Stimulated activated CD8-positive, alpha-beta memory T cell treated with anti-CD3 and anti-CD28 coated beads, Interleukin-4, amount 100 ng/mL, for 4 hours (primary cell): ENCODE results near the gene CIRBP.
"Not testable (repeated sequence)": the region's sequence is repeated elsewhere in the genome, so short reads cannot be mapped to it uniquely, and the experiment has no call there.

Experiments used
- DNase-seq, 2 donors: peaks; one replicate each; pipeline ENCODE4 v3.0.0-alpha.2; 2020; ENCODE audit warnings: low read depth in 2 of 2, low spot score in 1 of 2

CIRBP gene

DNA sequence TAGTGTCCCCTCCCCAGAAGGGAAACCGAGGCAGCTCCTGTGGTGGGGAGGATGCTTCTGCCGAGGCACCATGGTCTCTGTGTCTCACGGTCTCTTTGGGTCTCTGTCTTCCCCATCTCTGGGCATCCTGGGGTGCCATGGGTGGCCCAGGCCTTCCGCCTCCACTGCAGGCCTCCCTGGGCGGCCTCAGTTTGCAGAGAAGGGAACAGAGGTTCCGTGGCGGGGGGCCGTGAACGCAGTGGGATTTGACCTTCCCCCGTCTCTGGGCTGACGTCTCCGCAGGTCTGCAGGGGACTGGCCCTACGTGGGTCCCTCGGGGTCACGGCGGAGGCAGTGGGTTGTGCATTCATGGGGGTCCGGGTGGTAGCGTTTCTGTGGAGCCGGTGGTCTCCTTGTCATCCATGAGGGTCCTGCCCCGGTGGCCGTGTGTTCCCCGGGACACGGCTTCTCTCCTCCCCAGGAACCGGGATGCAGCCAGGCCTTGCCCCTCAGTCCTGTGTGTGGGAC, 21.1 kb downstream of the CIRBP start:
- DNase-seq: no peak

DNA sequence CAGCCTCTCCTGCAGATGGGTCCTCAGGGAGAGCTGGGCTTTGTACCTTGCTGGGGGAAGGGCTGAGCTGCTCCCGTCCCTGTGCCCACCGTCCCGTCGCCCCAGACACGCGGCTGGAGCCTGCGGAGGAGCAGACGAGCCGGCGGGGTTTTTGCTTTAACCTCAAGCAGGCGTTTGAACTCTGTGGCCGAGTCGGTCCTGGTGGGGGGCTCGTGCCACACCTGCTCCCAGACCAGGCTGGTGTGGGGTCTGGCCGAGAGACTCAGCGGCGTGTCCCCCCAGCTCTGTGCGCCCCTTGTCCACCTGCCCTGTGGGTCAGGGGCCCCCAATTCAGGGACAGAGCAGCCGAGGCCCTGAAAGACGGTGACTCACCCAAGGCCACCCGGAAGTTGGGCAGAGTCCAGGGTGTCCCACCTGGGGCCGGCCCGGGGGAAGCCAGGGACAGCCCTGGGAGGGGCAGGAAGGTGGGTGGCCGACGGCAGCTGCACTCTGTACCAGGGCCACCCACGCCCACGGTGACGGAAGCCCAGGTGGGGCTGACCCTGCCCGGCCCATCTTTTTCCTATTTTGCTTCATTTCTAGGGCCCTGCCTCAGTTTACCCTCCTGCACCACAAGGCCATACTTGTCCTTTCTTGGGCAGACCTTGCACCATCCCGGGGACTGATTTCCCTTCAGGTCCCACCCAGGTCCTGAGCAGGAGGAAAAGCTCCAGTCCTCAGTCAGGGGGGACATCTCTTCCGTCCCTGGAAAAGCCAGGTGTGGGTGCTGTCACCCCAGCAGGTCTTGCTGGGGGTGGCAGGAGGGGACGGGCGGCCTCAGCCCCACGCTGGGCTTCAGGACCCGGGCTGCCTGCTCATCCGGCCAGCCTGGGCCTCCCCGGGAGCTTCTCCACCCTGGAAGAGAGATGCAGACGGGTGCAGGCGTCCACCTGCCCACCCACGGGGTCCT, 21.8 kb downstream of the CIRBP start:
- no peak for DNase-seq

DNA sequence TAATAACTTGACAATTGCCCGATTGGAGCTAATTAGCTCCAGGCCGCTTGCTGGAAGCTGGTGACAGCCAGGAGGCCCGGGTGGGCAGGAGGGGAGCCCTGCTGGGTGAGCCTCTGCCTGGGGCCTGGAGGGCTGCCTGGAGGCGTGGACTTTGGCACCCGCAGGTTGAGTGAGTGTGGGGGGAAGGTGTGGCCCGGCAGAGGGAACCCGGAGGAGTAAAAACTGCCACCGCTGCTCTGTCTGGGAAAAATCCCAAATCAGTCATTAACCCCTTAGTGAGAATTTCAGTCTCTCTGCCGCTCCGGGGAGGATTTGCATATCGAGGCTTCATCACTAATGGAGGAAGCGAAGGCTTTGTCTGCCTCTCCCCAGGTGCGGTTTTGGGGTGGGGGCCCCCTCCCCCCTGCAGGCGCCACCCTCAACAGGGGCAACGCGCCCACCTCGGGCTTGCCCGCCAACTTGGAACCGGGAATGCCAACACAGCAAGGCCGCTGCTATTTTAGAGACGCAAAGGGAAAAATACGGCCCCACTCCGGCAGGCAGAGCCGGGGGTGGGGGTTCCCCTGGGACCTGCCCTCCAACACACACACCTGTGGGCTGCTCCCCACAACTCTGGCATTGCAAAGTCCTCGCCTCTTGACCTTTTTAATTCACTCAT, 22.8 kb downstream of the CIRBP start:
- DNase-seq: no peak

DNA sequence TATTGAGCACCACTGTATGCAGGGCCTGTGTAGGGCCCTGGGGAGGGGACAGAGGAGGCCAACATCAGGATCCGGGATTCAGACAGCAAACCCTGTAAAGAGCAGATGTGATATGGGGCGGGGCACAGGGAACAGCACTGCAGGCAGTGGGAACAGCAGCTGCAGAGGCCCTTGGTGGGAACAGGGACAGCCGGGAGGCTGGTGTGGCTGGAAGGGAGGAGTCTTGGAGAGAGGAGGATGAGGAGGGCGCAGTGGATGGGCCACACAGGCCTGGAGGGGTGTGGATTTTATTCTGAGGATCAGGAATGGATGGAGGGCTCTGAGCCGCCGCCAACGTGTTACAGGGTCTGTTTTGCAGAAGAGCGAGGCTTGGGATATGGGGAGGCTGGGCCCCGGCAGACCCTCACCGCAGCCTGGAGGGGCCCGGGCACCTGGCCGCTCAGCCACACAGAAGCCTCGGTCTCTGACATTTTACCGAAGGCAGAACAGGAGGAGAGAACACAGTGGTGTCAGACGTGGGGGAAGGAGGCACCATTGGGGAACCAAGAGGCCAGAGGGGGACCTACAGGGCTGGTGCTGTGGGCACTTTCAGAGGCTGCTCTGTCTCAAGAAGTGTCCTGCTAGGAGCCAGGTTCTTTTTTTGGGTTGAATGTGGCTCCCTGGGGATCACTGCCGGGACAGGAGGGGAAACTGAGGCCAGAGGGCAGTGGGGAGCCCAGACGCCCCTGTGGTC, 23.5 kb downstream of the CIRBP start:
- DNase-seq: no peak

DNA sequence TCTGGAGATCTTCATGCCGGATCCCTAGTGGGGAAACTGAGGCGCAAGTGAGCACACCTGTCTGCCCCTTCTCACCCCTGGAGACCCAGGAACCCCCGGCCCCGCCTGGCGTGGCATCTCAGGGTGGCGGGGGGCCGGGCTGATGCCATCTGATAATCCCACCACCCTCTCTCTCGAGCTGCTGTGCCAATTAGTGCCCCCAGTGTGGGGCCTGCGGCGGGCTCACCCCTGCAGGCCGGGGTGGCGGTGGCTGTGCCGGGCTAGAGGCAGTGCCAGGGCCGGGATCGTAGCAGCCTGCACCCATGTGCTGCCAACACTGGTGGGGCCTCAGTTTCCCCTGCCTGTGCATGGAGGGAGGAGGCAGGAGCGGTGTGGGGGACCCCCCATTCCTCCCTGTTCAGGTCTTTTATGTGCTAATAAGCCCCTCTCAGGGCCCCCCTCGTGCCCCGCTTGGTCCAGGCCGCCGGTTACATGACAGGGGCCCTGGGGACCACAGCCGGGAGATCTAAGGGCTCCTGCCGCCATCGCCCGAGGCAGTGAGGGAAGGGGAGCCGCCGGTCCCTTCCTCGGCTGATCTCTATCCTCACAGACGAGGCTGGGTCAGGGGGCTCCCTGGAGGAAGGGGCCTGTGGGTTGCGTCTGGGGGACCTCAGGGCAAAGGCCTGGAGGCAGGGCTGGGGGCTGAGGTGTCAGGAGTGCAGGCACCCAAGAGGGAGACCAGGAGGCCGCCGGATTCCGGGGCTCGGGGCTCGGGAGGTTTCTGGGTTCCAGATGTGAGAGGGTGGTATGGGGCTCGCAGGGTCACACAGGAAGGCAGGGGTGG, 24.9 kb downstream of the CIRBP start:
- DNase-seq: no peak

DNA sequence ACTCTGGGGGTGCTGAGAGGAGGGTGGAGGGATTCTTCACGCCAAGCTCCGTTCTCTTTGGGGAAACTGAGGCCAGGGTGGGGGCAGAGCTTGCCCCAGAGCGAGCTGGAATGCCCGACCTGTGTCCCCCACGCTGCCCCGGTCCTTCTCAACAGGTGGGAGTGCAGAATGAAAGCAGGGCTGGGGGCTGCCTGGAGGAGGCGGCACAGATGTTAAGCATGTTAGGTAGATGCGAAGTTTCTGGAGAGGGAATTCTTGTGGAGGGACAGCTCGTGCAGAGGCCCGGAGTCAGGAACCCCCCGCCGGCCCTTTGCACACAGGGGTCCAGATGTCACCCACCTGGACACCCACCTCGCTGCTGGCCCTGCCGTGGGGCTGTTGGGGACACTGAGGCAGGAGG, 25.6 kb downstream of the CIRBP start:
- DNase-seq: no peak

DNA sequence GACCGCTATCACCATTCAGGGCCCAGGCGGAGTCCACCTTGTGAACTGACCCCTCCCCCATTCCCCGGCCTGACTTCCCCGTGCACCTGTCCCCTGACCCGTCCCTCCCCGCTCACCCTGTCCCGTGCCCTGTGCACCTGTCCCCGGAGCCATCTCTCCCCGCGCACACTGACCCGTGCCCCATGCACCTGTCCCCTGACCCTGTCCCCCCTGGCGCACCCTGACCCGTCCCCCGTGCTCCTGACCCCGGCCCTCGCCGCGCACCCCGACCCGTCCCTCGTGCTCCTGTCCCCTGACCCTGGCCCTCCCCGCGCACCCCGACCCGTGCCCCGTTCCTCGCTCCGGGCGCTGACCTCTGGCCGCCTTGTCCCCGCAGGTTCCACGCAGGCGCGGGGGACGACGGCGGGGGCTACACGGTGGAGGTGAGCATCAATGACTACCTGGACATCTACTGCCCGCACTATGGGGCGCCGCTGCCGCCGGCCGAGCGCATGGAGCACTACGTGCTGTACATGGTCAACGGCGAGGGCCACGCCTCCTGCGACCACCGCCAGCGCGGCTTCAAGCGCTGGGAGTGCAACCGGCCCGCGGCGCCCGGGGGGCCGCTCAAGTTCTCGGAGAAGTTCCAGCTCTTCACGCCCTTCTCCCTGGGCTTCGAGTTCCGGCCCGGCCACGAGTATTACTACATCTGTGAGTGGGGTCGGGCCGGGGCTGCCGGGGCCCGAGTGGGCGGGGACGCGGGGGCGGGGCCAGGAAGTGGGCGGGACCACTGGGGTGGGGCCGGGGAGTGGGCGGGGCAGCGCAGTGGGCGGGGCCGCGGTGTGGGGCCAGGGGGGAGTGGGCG, 26.3 kb downstream of the CIRBP start:
- no peak for DNase-seq

DNA sequence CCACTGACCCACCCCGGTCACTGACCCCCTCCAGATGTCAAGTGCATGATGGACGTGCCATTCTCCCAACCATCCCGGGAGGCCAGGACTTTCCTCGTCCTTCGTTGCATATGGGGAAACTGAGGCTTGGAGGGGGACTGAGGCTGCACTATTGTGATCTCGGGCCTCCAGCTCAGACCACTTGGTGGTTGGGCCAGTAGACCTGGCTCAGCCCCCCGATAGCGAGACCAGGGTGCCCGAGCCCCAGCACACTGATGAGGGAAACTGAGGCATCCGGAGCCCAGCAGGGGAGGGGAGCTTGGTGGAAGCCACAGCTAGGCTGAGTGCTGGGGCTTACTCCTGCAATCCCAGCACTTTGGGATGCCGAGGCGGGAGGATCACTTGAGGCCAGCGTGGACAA, 26.9 kb downstream of the CIRBP start:
- DNase-seq: no peak

DNA sequence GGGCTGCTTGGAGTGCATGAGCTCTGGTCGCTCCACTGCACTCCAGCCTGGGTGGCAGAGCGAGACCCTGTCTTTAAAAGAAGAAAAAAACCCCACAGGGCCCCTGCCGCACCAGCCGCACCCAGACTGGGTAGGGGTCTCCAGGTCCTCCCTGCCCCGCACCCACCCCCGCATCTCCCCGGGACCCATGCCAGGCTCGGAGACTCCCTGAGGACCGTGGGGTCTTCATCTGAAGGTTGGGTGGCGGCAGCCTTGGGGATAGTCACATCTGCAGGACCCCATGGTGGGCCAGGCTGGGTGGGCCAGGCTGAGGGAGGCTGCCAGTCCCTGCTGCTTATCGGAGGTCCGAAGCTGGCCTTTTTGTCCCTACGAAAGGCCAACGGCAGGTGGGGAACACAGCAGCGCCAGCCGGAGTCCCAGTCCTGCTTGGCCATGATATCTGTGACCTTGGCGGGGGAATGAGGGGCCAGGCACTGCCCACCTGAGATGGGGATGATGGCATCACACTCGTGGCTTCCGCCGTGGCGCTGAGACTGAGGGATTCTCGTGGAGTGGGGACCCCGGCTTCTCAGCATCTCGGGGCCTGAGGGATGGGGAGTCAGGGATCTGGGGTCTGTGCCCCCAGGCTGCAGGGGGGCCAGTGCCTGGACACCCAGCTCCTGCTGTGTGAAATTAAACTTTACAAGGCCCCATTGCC, 27.6 kb downstream of the CIRBP start:
- no peak for DNase-seq

DNA sequence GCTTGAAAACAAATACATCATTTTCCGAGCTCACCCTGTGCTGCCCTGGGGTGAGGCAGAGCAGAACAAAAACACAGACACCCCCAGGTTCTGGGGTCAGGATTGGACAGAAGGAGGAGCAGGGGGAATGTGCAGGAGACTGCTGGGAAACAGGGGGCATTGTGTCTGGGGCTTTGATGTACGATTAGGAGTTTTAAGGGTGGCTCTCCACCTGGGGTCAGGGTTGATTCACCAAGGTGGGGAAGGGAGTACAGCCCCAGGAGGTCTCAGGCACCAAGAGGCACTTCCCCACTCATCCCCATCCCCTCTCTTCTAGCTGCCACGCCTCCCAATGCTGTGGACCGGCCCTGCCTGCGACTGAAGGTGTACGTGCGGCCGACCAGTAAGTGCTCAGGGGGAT, 29.1 kb downstream of the CIRBP start:
- DNase-seq: no peak

DNA sequence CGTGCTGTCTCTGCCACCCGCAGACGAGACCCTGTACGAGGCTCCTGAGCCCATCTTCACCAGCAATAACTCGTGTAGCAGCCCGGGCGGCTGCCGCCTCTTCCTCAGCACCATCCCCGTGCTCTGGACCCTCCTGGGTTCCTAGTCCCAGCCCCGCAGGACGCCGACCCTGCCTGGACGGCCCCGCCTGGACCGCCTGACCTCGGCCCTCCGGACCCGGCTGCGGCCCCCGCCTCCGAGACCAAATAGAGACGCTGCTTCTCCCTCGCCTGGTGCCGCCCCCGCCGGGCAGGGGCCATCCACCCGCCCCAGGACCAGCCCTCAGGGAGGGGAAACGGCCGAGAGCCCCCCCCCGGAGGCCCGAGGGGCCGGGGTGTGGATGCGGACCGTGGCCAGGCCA, 30.7 kb downstream of the CIRBP start:
- no peak for DNase-seq

DNA sequence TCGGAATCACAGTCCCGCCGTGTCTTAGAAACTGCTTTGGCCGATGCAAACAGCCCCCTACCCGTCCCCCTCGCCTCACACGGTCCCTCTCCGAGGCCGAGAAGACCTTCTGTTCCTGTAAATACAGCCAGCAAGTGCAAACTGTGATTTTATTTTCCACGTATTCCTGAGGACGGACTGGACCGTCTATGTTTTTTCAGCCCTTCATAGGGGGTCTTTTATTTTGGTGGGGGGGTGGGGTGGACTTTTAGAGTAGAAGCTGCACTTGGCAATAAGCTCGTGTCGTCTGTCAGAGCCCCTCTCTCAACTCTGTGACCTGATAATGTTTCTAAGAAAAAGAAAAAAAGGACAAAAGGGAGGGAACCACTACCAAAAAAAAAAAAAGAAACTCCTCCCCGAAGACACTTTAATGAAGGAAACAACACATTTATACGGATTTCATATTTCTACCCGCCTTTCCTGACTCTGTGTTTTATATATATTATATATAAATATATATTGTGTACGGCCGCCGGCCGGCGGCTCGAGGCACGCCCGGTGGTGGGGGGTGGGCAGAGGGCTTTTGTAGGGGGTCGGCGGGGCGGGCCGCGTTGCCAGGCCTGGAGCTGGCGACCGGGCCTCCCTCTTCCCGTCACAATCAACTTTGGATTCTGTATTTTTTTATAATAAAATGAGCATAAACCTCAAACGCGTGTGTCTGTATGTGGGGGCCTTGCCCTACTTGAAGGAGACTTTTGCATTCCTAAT, 31.8 kb downstream of the CIRBP start:
- DNase-seq: no peak

DNA sequence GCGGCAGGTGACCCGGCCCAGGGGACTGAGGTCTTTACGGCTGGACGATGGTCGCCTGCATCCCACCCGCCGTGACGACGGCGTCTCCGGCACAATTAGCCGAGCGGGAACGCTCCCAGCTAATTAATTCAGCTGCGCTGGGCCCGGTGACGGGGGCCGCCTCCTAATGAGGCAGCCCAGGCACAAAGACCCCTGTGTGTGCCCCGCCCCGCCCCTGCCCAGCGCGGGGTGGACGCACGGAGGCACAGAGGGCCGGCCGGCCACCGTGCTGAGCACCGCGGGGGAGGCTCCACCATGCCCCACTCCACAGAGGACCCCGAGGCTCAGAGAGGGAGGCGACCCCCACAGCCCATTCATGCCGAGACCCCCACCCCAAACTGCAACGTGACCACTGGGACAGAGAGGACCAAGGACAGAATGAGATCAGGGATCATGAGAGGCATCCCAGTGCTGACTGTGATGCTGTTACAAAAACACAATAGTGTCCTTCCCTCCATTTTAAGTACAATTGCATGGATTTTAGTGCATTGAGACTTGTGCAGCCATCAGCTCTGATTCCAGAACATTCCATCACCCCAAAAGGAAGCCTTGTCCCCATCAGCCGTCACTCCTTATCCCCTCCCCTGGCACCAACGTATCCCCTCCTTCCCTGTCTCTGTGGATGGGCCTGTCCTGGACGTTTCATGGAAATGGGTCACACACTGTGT, 33.6 kb downstream of the CIRBP start:
- DNase-seq: no peak

DNA sequence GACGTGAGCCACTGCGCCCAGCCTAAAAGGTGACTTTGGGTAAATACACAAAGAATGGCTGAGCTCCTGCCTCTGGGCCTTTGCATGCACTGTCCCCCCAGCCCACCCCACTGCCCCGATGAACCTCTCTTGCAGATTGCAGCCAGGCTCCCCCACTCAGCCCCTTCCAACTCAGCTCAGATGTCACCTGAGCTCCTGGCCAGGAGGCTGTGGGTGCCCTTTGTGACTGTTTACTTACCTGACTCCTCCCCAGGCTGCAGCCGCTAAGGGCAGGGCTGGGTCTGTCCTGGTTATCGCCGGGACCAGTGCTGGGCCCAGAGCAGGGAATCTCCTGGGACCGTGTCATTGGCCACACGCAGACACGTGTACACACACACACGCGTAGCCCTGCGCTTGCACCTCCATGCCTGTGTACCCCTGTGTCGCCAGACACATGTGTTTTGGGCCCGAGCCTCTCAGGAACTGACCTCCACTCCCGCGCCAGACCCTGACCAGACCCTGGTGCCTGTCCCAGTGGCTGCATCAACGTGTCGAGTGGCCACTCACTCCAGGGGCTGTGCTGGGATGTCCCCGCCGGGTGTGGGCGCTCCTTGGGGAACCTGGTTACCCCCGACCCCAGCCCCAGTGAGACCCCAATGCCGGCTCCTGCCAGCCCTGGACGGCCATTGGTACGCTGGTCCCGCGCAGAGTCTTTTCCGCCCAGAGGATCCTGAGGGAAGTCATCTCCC, 35.2 kb downstream of the CIRBP start:
- no peak for DNase-seq

DNA sequence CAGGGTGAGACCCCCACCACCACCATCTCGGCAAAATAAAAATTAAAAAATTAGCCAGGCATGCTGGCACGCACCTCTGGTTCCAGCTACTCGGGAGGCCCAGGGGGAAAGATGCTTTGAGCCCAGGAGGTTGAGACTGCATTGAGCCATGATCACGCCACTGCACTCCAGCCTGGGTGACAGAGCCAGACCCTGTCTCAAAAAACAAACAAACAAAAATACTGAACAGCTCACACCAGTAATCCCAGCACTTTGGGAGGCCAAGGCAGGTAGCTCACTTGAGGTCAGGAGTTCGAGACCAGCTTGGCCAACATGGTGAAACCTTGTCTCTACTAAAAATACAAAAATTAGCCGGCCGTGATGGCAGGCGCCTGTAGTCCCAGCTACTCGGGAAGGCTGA, 36.2 kb downstream of the CIRBP start:
- not testable (repeated sequence) for DNase-seq

DNA sequence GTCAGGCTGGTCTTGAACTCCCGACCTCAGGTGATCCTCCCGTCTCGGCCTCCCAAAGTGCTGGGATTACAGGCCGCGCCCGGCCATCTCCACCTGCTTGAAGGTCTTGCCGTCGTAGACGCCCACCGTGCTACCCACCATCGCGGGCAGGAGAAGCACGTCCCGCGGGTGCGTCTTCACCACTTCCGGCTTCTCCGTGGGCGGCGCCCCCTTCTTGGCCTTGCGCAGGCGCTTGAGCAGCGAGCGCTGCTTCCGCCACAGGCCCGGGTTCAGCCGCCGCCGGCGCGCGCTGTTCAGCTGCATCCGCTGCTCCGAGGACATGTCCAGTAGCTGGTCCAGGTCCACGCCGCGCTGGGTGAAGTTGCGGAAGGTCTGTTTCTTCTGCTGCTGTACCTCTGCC, 38.2 kb downstream of the CIRBP start:
- DNase-seq: no peak

DNA sequence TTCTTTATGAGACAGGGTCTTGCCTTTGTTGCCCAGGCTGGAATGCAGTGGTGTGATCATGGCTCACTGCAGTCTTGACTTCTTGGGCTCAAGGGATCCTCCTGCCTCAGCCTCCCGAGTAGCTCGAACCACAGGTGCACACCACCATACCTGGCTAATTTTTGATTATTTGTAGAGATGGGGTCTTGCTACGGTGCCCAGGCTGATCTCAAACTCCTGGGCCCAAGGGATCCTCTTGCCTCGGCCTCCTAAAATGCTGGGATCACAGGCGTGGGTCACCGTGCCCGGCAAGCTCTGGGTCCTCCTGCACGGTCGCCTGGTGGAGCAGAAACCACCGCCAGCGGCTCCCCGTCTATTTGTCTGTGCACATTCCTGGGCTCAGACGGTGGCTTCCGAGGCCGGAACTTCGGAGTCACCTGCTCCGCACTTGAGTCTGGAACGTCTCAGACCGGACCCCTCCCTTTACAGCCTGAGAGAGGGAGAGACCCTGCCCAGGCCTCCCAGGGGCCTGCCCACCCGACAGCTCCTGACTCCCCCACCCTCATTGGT, 38.7 kb downstream of the CIRBP start:
- no peak for DNase-seq
